Measurements from ENCODE around the gene ABCF1. TPM values are rescaled to one million over a fixed set of nuclear protein-coding genes. Genes with fewer than 3 reads are reported as not detected.

The ABCF1 gene
- total RNA-seq, 1 donor, result 43.2 TPM

- TF ChIP-seq CTCF (IDR thresholded peaks at IDR 0.05; ENCODE audit: insufficient read depth, low read length), result peak; percentile 99
- peak overlapping the region; percentile 35 for H3K4me3 ChIP-seq (ENCODE audit: low read depth, low read length)
- DNase-seq (ENCODE audit: low read depth), result peak; percentile 91
These were observed 29.5 kb upstream of the ABCF1 start for GRCh38 chr6:30541515-30542403.

GRCh38 chr6:30542404-30542725 lies 28.9 kb upstream of the ABCF1 start:
- no peak overlapping the region for H3K4me3 ChIP-seq (ENCODE audit: low read depth, low read length)
- no peak for DNase-seq (ENCODE audit: low read depth)
- TF ChIP-seq CTCF (IDR thresholded peaks at IDR 0.05; ENCODE audit: insufficient read depth, low read length), result no peak

- no peak overlapping the region for H3K4me3 ChIP-seq (ENCODE audit: low read depth, low read length)
- TF ChIP-seq CTCF (IDR thresholded peaks at IDR 0.05; ENCODE audit: insufficient read depth, low read length), result no peak
- DNase-seq (ENCODE audit: low read depth), result no peak
These were observed 28.3 kb upstream of the ABCF1 start for GRCh38 chr6:30542915-30543314.

GRCh38 chr6:30543821-30544220 lies 27.4 kb upstream of the ABCF1 start:
- no peak for DNase-seq (ENCODE audit: low read depth)
- TF ChIP-seq CTCF (IDR thresholded peaks at IDR 0.05; ENCODE audit: insufficient read depth, low read length), result no peak
- no peak overlapping the region for H3K4me3 ChIP-seq (ENCODE audit: low read depth, low read length)

GRCh38 chr6:30544666-30545272 lies 26.5 kb upstream of the ABCF1 start:
- TF ChIP-seq CTCF (IDR thresholded peaks at IDR 0.05; ENCODE audit: insufficient read depth, low read length), result peak; percentile 78
- peak; percentile 78 for DNase-seq (ENCODE audit: low read depth)
- no peak overlapping the region for H3K4me3 ChIP-seq (ENCODE audit: low read depth, low read length)

- no peak for DNase-seq (ENCODE audit: low read depth)
- no peak for TF ChIP-seq CTCF (IDR thresholded peaks at IDR 0.05; ENCODE audit: insufficient read depth, low read length)
- no peak overlapping the region for H3K4me3 ChIP-seq (ENCODE audit: low read depth, low read length)
These were observed 23.8 kb upstream of the ABCF1 start for GRCh38 chr6:30547454-30547853.
